Kidney capillary endothelial cell (primary cell): ENCODE measurements around the gene AOPEP.
"Not testable (repeated sequence)": the region's sequence is repeated elsewhere in the genome, so short reads cannot be mapped to it uniquely, and the experiment has no call there.

Source experiments
- DNase-seq: peaks from one replicate; pipeline ENCODE4 v3.0.0-alpha.2; 2018; ENCODE audit warnings: low spot score

Gene AOPEP

GRCh38 chr9:94870793-94871558 lies 144.5 kb downstream of the AOPEP start:
- no peak for DNase-seq

GRCh38 chr9:94872083-94872833 lies 145.8 kb downstream of the AOPEP start:
- DNase-seq = no peak

GRCh38 chr9:94872891-94873511 lies 146.5 kb downstream of the AOPEP start:
- DNase-seq = no peak

GRCh38 chr9:94874316-94874715 lies 147.8 kb downstream of the AOPEP start:
- no peak for DNase-seq

- no peak for DNase-seq
Observed at GRCh38 chr9:94875300-94876020, 149.0 kb downstream of the AOPEP start.

- DNase-seq = not testable (repeated sequence)
Observed at GRCh38 chr9:94878804-94879203, 152.3 kb downstream of the AOPEP start.

GRCh38 chr9:94879230-94879629 lies 152.7 kb downstream of the AOPEP start:
- no peak for DNase-seq

- DNase-seq = no peak
Observed at GRCh38 chr9:94881023-94881422, 154.5 kb downstream of the AOPEP start.

GRCh38 chr9:94881454-94881853 lies 155.0 kb downstream of the AOPEP start:
- no peak for DNase-seq

GRCh38 chr9:94881940-94882339 lies 155.4 kb downstream of the AOPEP start:
- no peak for DNase-seq

- DNase-seq = no peak
Observed at GRCh38 chr9:94882966-94883641, 156.6 kb downstream of the AOPEP start.

GRCh38 chr9:94885854-94886447 lies 159.5 kb downstream of the AOPEP start:
- no peak for DNase-seq

- DNase-seq = no peak
Observed at GRCh38 chr9:94887721-94888120, 161.2 kb downstream of the AOPEP start.

- no peak for DNase-seq
Observed at GRCh38 chr9:94888775-94889174, 162.3 kb downstream of the AOPEP start.

GRCh38 chr9:94889628-94890027 lies 163.1 kb downstream of the AOPEP start:
- no peak for DNase-seq

- DNase-seq = no peak
Observed at GRCh38 chr9:94891183-94891582, 164.7 kb downstream of the AOPEP start.

- no peak for DNase-seq
Observed at GRCh38 chr9:94892675-94893074, 166.2 kb downstream of the AOPEP start.

- DNase-seq = no peak
Observed at GRCh38 chr9:94894094-94894699, 167.7 kb downstream of the AOPEP start.

- no peak for DNase-seq
Observed at GRCh38 chr9:94895668-94896067, 169.2 kb downstream of the AOPEP start.

GRCh38 chr9:94896512-94896911 lies 170.0 kb downstream of the AOPEP start:
- DNase-seq = no peak
